ENCODE results near the gene WTAP. TPM values are rescaled to one million over a fixed set of nuclear protein-coding genes. Genes with fewer than 3 reads are reported as not detected.

WTAP gene
- total RNA-seq, 1 experiment from 2014 or later, result 44.7 TPM

GRCh38 chr6:159693128-159693893 lies 34.0 kb upstream of the WTAP start, which contains the start of gene SOD2:
Gene SOD2 (minus strand): TSS chr6:159693241. CDS start chr6:159693167, 74 bp downstream.
- TF ChIP-seq EZH2 (IDR thresholded peaks at IDR 0.05; ENCODE audit: low read depth) (no peak), CTCF (conservative IDR thresholded peaks at IDR 0.05) (no peak)
- CTCF ChIA-PET, result interaction anchor here (0.7 kb wide), 1 partner anchor 34 kb away, joined by 5 read pairs; the partner anchor contains the start of gene WTAP
- POLR2A ChIA-PET (ENCODE audit: unreplicated experiment), result interaction anchor here (0.6 kb wide), 2 partner anchors 34 to 96 kb away, joined by 3 to 9 read pairs; partner anchors contain the start of genes TCP1 and WTAP
- Histone ChIP-seq H2AFZ (peak within 1 kb of the TSS; percentile 87), H3K36me3 (ENCODE audit: low read depth) (no peaks in the 10 kb centered on the region), H3K27me3 (ENCODE audit: insufficient read depth, low read depth) (no peaks in the 10 kb centered on the region), H3K4me1 (replicated peaks; ENCODE audit: insufficient read depth) (peaks cover 23% of the 10 kb centered on the region), H4K20me1 (ENCODE audit: insufficient read depth) (no peaks in the 10 kb centered on the region), H3K4me3 (peak within 1 kb of the TSS; percentile 97), H3F3A (ENCODE audit: insufficient read depth, low read depth) (0 out of 2 replicates have a peak, but pooled peaks cover 14% of the 10 kb centered on the region), H3K27ac (peak within 1 kb of the TSS; percentile 58), H3K79me2 (ENCODE audit: low read depth) (peaks cover 20% of the 10 kb centered on the region), H3K9me3 (ENCODE audit: insufficient read depth, low read depth) (no peaks in the 10 kb centered on the region), H3K4me2 (peak within 1 kb of the TSS; percentile 99), H3K9me2 (ENCODE audit: insufficient read depth) (no peaks in the 10 kb centered on the region)
- DNase-seq, result peak; percentile 49 to 75
- BruUV-seq (replicated peaks), result no TSS peak
- intact Hi-C loops (cut with micrococcal nuclease; ENCODE audit: unreplicated experiment), result loop anchor here (1.0 to 10.0 kb wide), 4 partner anchors 69 to 761 kb away; partner anchors contain the start of genes ACAT2 and TCP1

GRCh38 chr6:159693894-159694545 lies 33.3 kb upstream of the WTAP start:
- TSS peak; percentile 68 for BruUV-seq (replicated peaks)
- H3K4me1 ChIP-seq (replicated peaks; ENCODE audit: insufficient read depth), result peaks cover 23% of the 10 kb centered on the region
- CTCF ChIA-PET, result interaction anchor here (0.7 kb wide), 1 partner anchor 33 kb away, joined by 5 read pairs; the partner anchor contains the start of gene WTAP
- peak overlapping the region; percentile 97 for H3K4me3 ChIP-seq
- H2AFZ ChIP-seq, result peak overlapping the region; percentile 85
- H3K27ac ChIP-seq, result no peak overlapping the region
- TF ChIP-seq EZH2 (IDR thresholded peaks at IDR 0.05; ENCODE audit: low read depth), result no peak
- TF ChIP-seq CTCF (conservative IDR thresholded peaks at IDR 0.05), result no peak
- intact Hi-C loops (cut with micrococcal nuclease; ENCODE audit: unreplicated experiment), result loop anchor here (1.0 to 10.0 kb wide), 5 partner anchors 33 to 761 kb away; partner anchors contain the start of genes ACAT2, TCP1 and WTAP
- no peaks in the 10 kb centered on the region for H3K27me3 ChIP-seq (ENCODE audit: insufficient read depth, low read depth)
- H3K9me3 ChIP-seq (ENCODE audit: insufficient read depth, low read depth), result no peaks in the 10 kb centered on the region
- DNase-seq, result peak in 1 of 2 experiments; percentile 21
- no peaks in the 10 kb centered on the region for H3K9me2 ChIP-seq (ENCODE audit: insufficient read depth)
- no peaks in the 10 kb centered on the region for H3K36me3 ChIP-seq (ENCODE audit: low read depth)
- H3F3A ChIP-seq (ENCODE audit: insufficient read depth, low read depth), result 0 out of 2 replicates have a peak, but pooled peaks cover 14% of the 10 kb centered on the region
- H3K4me2 ChIP-seq, result peak overlapping the region; percentile 99
- POLR2A ChIA-PET (ENCODE audit: unreplicated experiment), result interaction anchor here (0.6 kb wide), 2 partner anchors 33 to 96 kb away, joined by 3 to 9 read pairs; partner anchors contain the start of genes TCP1 and WTAP
- H3K79me2 ChIP-seq (ENCODE audit: low read depth), result peaks cover 15% of the 10 kb centered on the region
- no peaks in the 10 kb centered on the region for H4K20me1 ChIP-seq (ENCODE audit: insufficient read depth)

GRCh38 chr6:159695984-159696383 lies 31.3 kb upstream of the WTAP start:
- no peak for TF ChIP-seq CTCF (conservative IDR thresholded peaks at IDR 0.05)
- TF ChIP-seq EZH2 (IDR thresholded peaks at IDR 0.05; ENCODE audit: low read depth), result no peak
- Histone ChIP-seq H2AFZ (no peak overlapping the region), H3K4me1 (replicated peaks; ENCODE audit: insufficient read depth) (peaks cover 24% of the 10 kb centered on the region), H3K27me3 (ENCODE audit: insufficient read depth, low read depth) (no peaks in the 10 kb centered on the region), H3K36me3 (ENCODE audit: low read depth) (no peaks in the 10 kb centered on the region), H3K9me2 (ENCODE audit: insufficient read depth) (no peaks in the 10 kb centered on the region), H3K79me2 (ENCODE audit: low read depth) (peaks cover 15% of the 10 kb centered on the region), H3K27ac (no peak overlapping the region), H3K9me3 (ENCODE audit: insufficient read depth, low read depth) (no peaks in the 10 kb centered on the region), H4K20me1 (ENCODE audit: insufficient read depth) (no peaks in the 10 kb centered on the region), H3F3A (ENCODE audit: insufficient read depth, low read depth) (peaks cover 18% of the 10 kb centered on the region; the same call in 1 of the 2 replicates), H3K4me2 (no peak overlapping the region), H3K4me3 (no peak overlapping the region)
- intact Hi-C loops (cut with micrococcal nuclease; ENCODE audit: unreplicated experiment), result loop anchor here (2.0 to 10.0 kb wide), 2 partner anchors 31 to 759 kb away; partner anchors contain the start of gene WTAP
- no TSS peak for BruUV-seq (replicated peaks)
- DNase-seq, result no peak
- ChIA-PET CTCF (no interaction called here), POLR2A (ENCODE audit: unreplicated experiment) (no interaction called here)
